Activated naive CD4-positive, alpha-beta T cell treated with anti-CD3 and anti-CD28 coated beads, Interleukin-2, amount 50 U/mL, for 24 hours (primary cell): Measurements from ENCODE around the gene FUT8.
A peak's percentile ranks its signal among the peaks of the same experiment; 100 is the strongest.

Experiments used
- H3K27ac Mint-ChIP-seq: one replicate; pipeline ENCODE4 v1.8.0; 2021; ENCODE audit warnings: mild to moderate bottlenecking, mixed read lengths
- H3K27me3 Mint-ChIP-seq: one replicate; pipeline ENCODE4 v1.8.0; 2021; ENCODE audit warnings: mixed read lengths
- H3K36me3 Mint-ChIP-seq: one replicate; pipeline ENCODE4 v1.8.0; 2021; ENCODE audit warnings: mixed read lengths
- H3K4me1 Mint-ChIP-seq: one replicate; pipeline ENCODE4 v1.8.0; 2021; ENCODE audit warnings: mixed read lengths
- H3K4me3 Mint-ChIP-seq: one replicate; pipeline ENCODE4 v1.8.0; 2021; ENCODE audit warnings: mild to moderate bottlenecking, mixed read lengths
- H3K9me3 Mint-ChIP-seq: one replicate; pipeline ENCODE4 v1.8.0; 2021; ENCODE audit warnings: mixed read lengths

The FUT8 gene

DNA sequence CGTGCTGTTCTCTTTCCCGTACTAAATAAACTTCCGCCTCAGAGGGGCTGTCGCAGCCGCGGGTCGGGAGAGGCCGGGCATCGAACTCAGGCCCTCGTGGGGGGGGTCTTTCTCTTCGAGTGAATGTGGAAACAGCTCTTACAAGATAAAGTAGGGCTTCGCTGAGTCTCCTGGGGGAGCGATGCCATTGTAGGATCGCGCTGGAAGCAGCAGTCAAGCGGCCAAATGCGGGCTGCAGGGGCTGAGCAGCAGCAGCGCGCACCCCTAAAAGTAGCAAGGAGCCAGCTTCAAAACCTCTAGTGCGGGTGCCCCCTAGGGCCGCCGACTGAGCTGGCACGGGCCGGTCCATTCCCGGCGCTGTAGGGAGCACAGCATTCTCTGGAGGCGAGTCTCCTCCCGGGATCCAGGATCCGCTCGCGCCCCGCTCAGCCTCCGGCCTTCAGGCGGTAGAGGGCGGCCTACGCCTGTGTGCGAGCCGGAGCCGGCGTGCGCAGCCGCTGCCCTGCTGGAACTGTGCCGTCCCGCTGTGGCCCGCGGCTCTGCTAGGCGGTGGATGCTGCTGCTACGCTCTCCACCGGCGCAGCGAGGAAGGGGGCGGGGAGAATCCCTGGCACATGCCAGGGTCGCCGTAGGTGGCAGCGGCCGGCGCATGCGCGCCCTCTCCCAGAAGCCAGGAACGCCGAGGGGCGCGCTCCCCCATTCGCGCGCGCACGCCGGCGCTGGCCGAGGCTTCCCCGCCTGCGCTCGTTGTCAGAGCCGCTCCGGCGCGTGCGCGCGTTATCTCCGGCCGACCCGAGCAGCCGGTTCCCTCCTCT, at the start of gene FUT8:
TSS of gene FUT8 (plus strand) at position 699 of the 815 bp plus-strand sequence. CDS start 148,834 bp downstream, outside the sequence.
- Mint-ChIP-seq H3K9me3 (no peaks in the 10 kb centered on the region), H3K27ac (peak within 1 kb of the TSS; percentile 99), H3K4me1 (peaks cover 39% of the 10 kb centered on the region), H3K27me3 (no peaks in the 10 kb centered on the region), H3K36me3 (no peaks in the 10 kb centered on the region), H3K4me3 (peak within 1 kb of the TSS; percentile 99)

DNA sequence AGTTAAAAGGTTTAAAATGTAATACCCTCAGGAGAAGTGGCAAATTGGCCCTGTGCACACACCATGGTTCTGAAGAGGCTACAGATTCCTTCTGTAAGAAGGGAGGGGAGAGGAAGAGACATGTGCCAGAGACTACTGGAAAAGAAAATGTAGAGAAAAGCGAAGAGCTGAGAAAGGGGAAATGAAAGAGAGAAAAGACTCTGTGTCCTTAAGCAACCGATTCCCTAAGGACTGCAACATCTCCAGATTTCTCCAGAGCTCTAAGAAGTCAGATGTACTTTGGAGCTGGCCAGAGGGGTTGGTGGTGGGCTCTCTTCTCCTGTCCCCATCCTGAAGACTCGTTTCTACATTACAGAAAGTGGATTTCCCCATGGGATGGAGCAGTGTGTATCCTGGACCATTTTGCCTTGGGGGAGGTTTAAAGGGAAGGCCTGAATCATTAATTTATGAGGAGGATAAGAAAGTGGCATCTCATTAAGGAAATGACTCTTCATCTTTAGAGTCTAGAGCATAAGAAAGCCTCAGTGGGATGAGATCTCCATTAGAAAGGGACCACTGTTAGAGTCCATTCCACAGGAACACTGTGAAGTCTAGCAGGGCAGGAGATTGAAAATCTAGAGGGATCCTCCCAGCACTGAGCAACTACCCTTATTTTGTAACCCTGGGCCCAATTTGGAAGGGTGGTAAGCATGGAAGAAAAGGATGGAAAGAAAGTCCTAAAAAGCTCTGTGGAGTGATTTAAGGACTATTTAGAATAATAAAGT, 45.5 kb upstream of the FUT8 start:
- Mint-ChIP-seq H3K9me3 (no peaks in the 10 kb centered on the region), H3K36me3 (peaks cover 3% of the 10 kb centered on the region), H3K4me1 (peaks cover 8% of the 10 kb centered on the region), H3K4me3 (no peak overlapping the region), H3K27me3 (no peaks in the 10 kb centered on the region), H3K27ac (no peak overlapping the region)

DNA sequence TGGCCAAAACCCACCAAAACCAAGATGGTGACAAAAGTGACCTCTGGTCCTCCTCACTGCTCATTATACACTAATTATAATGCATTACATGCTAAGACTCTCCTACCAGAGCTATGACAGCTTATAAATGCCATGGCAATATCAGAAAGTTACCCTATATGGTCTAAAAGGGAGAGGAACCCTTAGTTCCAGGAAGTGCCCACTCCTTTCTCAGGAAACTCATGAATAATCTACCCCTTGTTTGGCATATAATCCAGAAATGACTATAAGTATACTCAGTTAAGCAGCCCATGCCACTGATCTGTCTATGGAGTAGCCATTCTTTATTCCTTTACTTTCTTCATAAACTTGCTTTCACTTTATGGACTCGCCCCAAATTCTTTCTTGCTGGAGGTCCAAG, 43.0 kb upstream of the FUT8 start:
- Mint-ChIP-seq H3K4me1 (peaks cover 16% of the 10 kb centered on the region), H3K9me3 (no peaks in the 10 kb centered on the region), H3K36me3 (peaks cover 3% of the 10 kb centered on the region), H3K27ac (no peak overlapping the region), H3K4me3 (no peak overlapping the region), H3K27me3 (no peaks in the 10 kb centered on the region)

DNA sequence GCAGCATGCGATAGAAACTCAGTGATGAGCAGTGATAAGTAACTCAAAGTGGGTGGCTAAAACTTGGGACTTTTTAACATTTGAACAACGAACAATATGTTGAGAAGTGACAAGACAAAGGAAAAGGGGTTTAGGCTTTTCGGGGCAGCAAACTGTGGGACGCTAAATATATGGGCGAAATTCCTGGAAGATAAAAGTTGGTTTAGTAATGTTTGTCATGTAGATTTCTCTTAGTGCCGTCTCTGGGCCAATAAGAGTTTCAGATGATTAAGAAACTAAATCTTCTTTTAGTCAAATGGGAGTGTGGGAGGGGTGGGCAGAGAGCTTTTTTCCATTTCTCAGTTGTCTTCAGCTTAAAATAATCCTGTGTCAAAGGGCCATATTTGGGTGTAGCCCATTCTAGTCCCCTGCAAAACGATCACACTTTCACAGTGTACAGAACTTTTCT, 41.7 kb upstream of the FUT8 start:
- Mint-ChIP-seq H3K9me3 (no peaks in the 10 kb centered on the region), H3K27ac (no peak overlapping the region), H3K4me3 (no peak overlapping the region), H3K36me3 (no peaks in the 10 kb centered on the region), H3K4me1 (peaks cover 16% of the 10 kb centered on the region), H3K27me3 (no peaks in the 10 kb centered on the region)

DNA sequence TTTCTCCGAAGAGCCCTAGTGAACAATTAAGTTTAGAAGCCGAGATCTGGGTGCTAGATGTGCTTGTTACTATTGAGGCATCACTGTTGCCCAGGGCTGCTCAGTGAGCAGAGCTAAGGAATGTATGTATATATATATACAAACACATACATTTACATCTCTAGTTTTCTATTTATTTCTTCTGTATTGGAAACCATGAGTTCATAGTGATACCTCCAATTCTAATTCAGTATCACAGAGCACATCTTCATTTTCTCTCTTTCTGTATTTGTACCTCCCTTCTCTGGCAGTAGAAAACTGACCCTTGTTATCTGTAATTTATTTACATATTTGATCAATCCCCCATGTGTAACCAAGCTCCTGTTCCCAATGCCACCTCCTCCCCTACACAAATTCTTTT, 40.7 kb upstream of the FUT8 start:
- no peaks in the 10 kb centered on the region for H3K36me3 Mint-ChIP-seq
- H3K4me1 Mint-ChIP-seq = peaks cover 16% of the 10 kb centered on the region
- no peak overlapping the region for H3K27ac Mint-ChIP-seq
- H3K27me3 Mint-ChIP-seq = no peaks in the 10 kb centered on the region
- no peaks in the 10 kb centered on the region for H3K9me3 Mint-ChIP-seq
- no peak overlapping the region for H3K4me3 Mint-ChIP-seq

DNA sequence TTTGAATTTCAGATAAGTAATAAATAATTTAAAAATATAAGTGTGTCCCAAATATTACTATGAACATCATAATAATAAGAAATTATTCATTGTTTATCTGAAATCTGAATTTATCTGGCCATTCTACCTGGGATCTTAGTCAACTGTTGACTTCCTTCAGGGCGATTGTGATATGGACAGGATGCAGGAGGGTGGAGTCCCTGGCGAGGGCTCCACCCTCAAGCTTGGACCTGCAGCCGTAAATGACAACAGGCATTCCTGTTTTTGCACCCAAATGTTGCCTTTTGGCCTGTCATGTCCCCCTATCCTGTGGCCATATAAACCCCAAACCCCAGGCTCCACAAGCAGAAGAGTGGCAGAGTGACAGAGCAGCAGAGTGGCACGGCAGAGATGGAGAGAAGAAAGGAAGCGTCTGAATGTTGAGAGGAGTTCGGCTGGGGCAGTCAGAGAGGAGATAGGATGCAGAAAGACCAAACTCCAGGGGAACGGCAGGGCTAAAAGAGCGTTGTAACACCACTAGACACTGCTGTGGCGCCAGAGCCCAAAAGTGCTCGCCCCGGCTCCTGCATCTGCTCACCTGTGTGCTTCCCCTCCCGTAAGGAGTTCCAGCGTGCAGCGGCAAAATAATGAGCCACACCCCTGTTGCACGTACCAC, 39.4 kb upstream of the FUT8 start:
- Mint-ChIP-seq H3K9me3 (no peaks in the 10 kb centered on the region), H3K4me1 (peaks cover 16% of the 10 kb centered on the region), H3K27me3 (no peaks in the 10 kb centered on the region), H3K27ac (no peak overlapping the region), H3K36me3 (no peaks in the 10 kb centered on the region), H3K4me3 (no peak overlapping the region)

DNA sequence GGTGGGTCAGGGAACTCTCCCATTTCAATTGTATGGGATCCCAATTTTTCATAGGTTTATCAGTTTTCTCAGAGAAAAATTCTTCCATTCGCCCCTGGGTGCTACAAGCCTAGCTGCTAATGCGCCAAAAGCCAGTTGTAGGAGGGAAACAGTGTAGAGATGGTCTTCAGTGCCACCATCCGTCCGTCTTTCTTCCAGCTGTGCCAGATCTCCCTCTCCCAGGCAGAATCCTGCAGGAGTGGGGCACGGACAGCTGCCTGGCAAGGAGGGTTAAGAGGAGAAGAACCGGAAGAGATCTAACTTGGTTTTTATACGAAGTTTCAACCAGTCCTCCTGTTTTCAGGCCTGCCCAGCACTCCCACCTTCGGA, 38.9 kb upstream of the FUT8 start:
- no peak overlapping the region for H3K4me3 Mint-ChIP-seq
- H3K4me1 Mint-ChIP-seq = peaks cover 16% of the 10 kb centered on the region
- H3K9me3 Mint-ChIP-seq = no peaks in the 10 kb centered on the region
- H3K27ac Mint-ChIP-seq = no peak overlapping the region
- H3K36me3 Mint-ChIP-seq = no peaks in the 10 kb centered on the region
- H3K27me3 Mint-ChIP-seq = no peaks in the 10 kb centered on the region

DNA sequence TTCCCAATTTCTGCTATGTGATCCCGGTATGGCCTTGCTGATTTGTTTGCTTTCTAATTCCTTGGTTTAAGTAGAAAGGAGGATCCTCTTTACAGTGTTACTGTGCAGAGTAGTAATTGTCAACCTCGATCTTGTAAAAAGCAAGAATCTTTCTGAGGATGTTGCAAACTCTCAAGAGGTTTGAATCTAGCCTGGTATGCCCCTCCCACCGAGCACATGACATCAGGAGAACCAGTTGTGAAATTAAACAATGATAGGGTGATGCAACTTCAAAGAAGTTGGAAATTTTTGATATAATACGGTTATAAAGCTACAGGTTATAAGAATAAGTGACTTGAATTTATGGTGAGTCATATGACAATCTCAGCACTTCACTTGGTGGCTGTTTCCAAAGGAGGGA, 35.0 kb upstream of the FUT8 start:
- H3K27ac Mint-ChIP-seq = no peak overlapping the region

DNA sequence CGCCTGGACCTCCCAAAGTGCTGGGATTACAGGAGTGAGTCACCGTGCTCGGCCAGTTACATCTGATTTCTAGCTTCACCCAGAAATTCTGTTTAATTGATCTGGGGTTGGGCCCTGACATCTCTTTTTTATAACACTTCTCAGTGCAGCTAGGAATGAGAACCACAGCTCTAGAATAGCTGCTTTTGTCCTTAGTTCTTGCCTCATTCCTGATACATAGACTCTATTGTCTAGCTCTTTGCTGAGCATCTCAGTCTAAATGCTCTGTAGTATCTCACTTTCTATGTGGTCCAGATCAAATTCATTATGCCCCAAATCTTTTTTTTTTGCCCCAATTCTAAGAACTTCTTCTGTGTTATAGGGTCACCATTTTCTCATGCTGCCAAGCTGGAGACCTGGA, 29.9 kb upstream of the FUT8 start:
- peaks cover 2% of the 10 kb centered on the region for H3K36me3 Mint-ChIP-seq
- no peaks in the 10 kb centered on the region for H3K4me1 Mint-ChIP-seq
- peaks cover 5% of the 10 kb centered on the region for H3K9me3 Mint-ChIP-seq
- no peaks in the 10 kb centered on the region for H3K27me3 Mint-ChIP-seq
- no peak overlapping the region for H3K27ac Mint-ChIP-seq
- no peak overlapping the region for H3K4me3 Mint-ChIP-seq

More for the DNA sequence above, 35.0 kb upstream of the FUT8 start:
- H3K4me3 Mint-ChIP-seq = no peak overlapping the region
- H3K27me3 Mint-ChIP-seq = no peaks in the 10 kb centered on the region
- peaks cover 6% of the 10 kb centered on the region for H3K4me1 Mint-ChIP-seq
- H3K36me3 Mint-ChIP-seq = peaks cover 2% of the 10 kb centered on the region
- H3K9me3 Mint-ChIP-seq = peaks cover 5% of the 10 kb centered on the region

DNA sequence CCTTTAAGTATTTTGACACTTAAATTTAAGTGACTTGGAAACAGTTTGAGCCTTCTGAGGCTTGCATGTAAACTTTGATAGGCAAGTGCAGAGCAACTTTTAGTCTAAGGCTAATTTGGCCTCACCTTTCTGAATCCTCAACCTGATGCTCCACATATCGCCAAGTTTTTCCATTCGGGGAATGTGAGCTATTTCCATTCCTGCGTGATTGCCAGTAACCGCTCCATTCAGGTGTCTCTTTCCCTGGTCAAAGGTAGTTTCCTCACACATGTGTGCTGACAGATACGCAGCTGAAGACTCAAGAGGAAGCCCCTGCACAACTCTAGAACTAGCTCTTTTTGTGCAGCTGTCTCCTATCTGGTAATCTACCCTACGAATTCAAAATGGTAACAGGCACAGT, 25.4 kb upstream of the FUT8 start:
- no peaks in the 10 kb centered on the region for H3K4me1 Mint-ChIP-seq
- H3K36me3 Mint-ChIP-seq = no peaks in the 10 kb centered on the region
- no peaks in the 10 kb centered on the region for H3K27me3 Mint-ChIP-seq
- no peak overlapping the region for H3K4me3 Mint-ChIP-seq
- H3K9me3 Mint-ChIP-seq = no peaks in the 10 kb centered on the region
- H3K27ac Mint-ChIP-seq = no peak overlapping the region

DNA sequence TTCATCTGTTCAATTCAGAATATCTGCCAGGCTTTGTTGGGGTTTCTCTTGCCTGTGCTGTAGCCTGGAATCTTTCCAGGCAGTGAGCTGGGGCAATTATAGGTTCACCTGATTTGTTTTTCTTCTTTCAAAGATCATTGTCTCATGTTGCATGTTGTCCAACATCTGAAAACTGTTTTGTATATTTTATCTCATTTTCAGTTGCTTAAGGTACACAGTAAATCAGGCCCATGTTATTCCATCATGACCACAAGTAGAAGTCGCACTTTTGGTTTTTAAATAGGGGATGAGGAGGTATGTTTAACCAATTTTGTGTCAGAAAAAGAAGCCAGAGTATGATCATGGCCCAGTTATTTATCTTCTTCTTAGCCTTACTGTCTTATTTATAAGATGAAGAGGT, 24.9 kb upstream of the FUT8 start:
- H3K27ac Mint-ChIP-seq = no peak overlapping the region
- no peaks in the 10 kb centered on the region for H3K9me3 Mint-ChIP-seq
- no peak overlapping the region for H3K4me3 Mint-ChIP-seq
- no peaks in the 10 kb centered on the region for H3K27me3 Mint-ChIP-seq
- H3K4me1 Mint-ChIP-seq = no peaks in the 10 kb centered on the region
- no peaks in the 10 kb centered on the region for H3K36me3 Mint-ChIP-seq

DNA sequence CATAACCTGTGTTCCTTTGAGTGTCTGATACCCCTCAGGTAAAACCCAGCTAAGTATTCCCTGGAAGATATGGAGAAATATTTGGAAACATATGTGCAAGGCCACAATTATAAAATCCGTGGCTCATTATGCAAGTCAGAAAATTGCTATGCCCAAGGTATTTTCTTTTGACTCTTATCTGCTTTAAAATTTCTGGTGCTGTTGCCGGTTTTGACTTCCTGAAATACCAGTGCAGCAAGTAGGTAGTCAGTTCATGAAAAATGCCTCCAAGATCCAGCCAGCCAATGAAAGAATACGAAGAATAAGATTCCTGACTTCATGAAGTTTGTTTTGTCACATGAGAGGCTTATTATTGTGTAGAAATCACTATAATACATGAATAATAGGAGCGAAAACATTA, 20.2 kb upstream of the FUT8 start:
- Mint-ChIP-seq H3K27me3 (no peaks in the 10 kb centered on the region), H3K9me3 (peaks cover 4% of the 10 kb centered on the region), H3K4me1 (peaks cover 11% of the 10 kb centered on the region), H3K36me3 (peaks cover 15% of the 10 kb centered on the region), H3K4me3 (no peak overlapping the region), H3K27ac (no peak overlapping the region)

DNA sequence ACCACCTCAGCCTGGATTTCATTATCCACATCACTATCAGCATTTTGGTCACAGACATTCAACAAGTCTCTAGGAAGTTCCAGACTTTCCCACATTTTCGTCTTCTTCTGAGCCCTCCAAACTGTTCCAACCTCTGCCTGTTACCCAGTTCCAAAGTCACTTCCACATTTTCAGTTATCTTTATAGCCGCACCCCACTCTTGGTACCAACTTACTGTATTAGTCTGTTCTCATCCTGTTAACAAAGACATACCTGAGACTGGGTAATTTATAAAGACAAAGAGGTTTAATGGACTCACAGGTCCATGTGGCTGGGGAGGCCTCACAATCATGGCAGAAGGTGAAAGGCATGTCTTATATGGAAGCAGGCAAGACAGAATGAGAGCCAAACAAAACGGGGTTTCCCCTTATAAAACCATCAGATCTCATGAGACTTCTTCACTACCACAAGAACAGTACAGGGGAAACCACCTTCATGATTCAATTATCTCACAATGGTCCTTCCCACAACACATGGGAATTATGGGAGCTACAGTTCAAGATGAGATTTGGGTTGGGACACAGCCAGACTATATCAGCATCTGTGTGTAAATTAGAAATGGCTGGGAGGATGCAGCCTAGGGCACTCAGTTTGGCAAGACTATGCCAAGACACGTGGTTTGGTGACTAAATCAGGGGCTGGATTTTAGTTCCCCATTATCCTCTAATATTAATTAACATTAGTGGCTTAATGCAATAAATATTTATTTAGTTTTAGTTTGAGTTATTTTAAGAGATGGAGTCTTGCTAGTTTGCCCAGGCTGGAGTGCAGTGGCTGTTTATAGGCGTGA, 16.2 kb upstream of the FUT8 start:
- Mint-ChIP-seq H3K4me3 (no peak overlapping the region), H3K27me3 (no peaks in the 10 kb centered on the region), H3K9me3 (peaks cover 4% of the 10 kb centered on the region)

DNA sequence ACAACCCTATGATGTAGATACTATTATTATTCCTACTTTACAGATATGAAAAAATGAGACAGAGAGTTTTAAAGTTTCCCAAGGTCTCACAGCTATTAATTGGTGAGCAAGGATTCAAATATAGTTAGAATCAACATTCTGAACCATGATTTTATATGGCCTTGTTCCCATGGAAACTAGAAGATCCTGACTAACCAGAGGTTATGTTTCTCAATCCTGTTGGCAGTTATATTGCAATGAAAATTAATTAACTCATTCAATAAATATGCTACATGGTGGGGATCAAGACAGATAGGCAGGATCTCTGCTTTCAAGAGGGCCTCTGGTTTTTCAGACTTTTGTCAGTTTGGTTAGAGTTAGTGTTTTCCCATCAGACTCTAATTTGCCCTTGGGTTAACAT, 9.3 kb upstream of the FUT8 start:
- no peaks in the 10 kb centered on the region for H3K27me3 Mint-ChIP-seq
- no peak overlapping the region for H3K4me3 Mint-ChIP-seq
- H3K27ac Mint-ChIP-seq = no peak overlapping the region
- no peaks in the 10 kb centered on the region for H3K4me1 Mint-ChIP-seq
- no peaks in the 10 kb centered on the region for H3K9me3 Mint-ChIP-seq
- peaks cover 2% of the 10 kb centered on the region for H3K36me3 Mint-ChIP-seq

More for the DNA sequence above, 16.2 kb upstream of the FUT8 start:
- H3K36me3 Mint-ChIP-seq = peaks cover 17% of the 10 kb centered on the region
- peaks cover 11% of the 10 kb centered on the region for H3K4me1 Mint-ChIP-seq
- peak overlapping the region; percentile 42 for H3K27ac Mint-ChIP-seq

DNA sequence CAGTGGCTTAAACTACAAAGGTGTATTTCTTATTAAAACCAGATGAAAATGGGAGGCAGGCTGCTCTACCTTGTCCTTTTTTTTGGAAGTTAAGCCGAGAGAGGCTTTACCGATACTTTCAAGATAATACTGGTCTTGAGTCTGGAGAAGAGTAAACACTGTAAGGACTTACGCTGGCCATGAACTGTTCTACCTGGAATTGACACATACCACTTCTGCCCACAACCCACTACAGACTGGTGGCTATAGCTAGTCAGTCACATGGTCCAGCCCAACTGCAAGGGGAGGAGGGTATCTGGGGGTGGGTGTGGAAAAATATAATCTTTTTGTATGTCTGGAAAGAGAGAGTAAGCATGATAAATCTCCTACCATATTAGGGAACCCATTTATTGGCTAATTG, 4.4 kb upstream of the FUT8 start:
- no peaks in the 10 kb centered on the region for H3K27me3 Mint-ChIP-seq
- H3K9me3 Mint-ChIP-seq = no peaks in the 10 kb centered on the region
- H3K4me3 Mint-ChIP-seq = no peak overlapping the region
- peaks cover 15% of the 10 kb centered on the region for H3K4me1 Mint-ChIP-seq
- no peak overlapping the region for H3K27ac Mint-ChIP-seq
- H3K36me3 Mint-ChIP-seq = no peaks in the 10 kb centered on the region
